ENCODE data around the gene FZD10.

The FZD10 gene

GRCh38 chr12:130179191-130179590 lies 16.9 kb downstream of the FZD10 start:
- DNase-seq (ENCODE audit: low read depth in 2 of 2) = no peak

DNA sequence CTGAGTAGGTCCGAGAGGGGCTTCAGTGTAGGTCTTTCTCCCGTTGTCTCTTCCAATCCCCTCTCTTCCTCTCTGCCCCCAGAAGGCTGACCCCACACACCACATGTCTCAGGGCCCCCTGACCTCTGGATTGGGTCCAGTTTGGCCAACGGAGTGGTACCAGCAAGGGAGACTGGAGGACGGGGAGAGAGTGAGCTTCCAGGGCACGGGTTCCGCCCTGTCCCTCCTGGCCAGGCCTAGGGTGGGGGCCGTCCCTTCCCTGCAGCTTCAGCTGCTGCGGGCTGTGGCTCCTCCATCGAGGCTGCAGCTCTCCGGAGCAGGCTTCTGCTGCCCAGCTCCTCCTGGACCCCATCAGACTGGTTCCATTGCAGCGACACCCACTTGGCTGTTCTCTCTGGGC lies 17.4 kb downstream of the FZD10 start:
- DNase-seq (ENCODE audit: low read depth in 2 of 2) = no peak

DNA sequence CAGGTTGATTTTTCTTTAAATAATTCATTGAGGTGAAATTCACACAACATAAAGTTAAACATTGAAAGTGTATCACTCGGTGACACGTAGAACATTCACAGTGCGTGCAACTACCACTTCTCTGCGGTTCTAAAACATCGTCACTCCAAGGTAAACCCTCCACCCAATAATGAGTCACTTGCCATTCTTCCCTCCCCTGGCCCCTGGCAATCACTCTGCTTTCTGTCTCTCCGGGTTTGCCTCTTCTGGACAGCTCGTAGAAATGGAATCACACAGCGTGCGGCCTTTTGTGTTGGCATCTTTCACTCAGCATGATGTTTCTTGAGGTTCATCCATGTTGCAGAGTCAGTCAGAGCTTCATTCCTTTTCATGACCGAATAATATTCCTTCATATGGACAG lies 18.9 kb downstream of the FZD10 start:
- DNase-seq (ENCODE audit: low read depth in 2 of 2) = no peak

DNA sequence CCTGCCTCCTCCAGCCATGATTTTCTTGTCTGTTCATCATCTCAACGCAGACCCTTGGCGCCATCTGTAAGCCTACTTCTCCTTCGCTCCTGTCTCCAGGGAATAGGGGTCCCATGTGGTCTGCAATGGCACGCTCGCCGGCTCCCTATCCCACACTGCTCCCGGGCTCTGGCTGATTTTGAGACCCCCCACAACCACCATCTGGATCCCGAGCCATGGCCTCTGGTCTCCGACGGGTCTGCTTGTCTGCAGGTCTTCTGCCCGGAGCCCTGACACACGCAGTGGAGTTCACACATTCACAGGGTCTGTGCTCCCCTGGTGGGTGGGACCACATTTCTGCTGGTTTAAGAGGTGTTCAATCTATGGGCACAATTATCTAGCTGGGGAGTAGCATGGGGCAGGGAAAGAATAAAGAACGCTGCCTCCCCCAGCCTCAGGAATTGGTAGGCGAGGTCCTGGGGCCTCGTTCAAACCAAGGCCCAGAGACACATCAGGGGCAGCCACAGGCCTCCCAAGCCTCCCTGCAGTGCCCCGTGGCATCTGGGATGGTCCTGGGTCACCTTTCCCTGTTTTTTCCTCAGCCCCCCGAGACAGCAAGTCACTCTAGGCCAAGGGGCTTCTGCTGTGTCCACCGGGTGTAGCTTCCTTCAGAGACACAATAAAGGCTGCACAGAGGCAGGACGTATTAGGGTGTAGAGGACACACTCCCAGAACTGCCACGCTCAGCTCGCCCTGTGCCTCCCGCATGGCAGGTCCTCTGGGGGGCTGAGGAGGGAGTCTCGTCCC lies 21.5 kb downstream of the FZD10 start:
- no peak for DNase-seq (ENCODE audit: low read depth in 2 of 2)

- no peak for DNase-seq (ENCODE audit: low read depth in 2 of 2)
Observed at GRCh38 chr12:130184404-130185090, 22.3 kb downstream of the FZD10 start.

- DNase-seq (ENCODE audit: low read depth in 2 of 2) = no peak
Observed at GRCh38 chr12:130185455-130186391, 23.5 kb downstream of the FZD10 start.

GRCh38 chr12:130186651-130187268 lies 24.5 kb downstream of the FZD10 start:
- DNase-seq (ENCODE audit: low read depth in 2 of 2) = no peak

- no peak for DNase-seq (ENCODE audit: low read depth in 2 of 2)
Observed at GRCh38 chr12:130192642-130193345, 30.5 kb downstream of the FZD10 start.

GRCh38 chr12:130194154-130194553 lies 31.9 kb downstream of the FZD10 start:
- DNase-seq (ENCODE audit: low read depth in 2 of 2) = no peak

GRCh38 chr12:130195369-130195768 lies 33.1 kb downstream of the FZD10 start:
- no peak for DNase-seq (ENCODE audit: low read depth in 2 of 2)

- no peak for DNase-seq (ENCODE audit: low read depth in 2 of 2)
Observed at GRCh38 chr12:130195776-130196175, 33.5 kb downstream of the FZD10 start.

DNA sequence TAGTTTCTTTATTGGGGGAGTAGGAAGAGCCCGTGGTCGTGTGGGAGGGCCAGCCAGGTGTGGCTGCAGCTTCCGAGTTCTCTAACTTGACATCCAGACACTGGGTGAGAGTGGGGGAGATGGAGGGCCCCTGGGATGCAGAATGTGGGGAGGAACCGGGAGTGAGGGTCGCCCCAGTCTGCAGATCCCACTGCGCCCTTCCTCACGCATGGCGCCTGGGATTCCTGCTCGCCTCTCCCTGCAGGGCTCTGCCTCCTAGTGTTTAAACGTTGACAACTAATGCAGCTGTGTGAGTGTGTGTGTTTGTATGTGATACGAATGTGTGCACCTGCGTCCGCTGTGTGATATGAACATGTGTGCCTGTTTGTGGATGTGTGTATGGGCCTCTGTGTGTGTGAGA lies 34.6 kb downstream of the FZD10 start:
- DNase-seq (ENCODE audit: low read depth in 2 of 2) = no peak

DNA sequence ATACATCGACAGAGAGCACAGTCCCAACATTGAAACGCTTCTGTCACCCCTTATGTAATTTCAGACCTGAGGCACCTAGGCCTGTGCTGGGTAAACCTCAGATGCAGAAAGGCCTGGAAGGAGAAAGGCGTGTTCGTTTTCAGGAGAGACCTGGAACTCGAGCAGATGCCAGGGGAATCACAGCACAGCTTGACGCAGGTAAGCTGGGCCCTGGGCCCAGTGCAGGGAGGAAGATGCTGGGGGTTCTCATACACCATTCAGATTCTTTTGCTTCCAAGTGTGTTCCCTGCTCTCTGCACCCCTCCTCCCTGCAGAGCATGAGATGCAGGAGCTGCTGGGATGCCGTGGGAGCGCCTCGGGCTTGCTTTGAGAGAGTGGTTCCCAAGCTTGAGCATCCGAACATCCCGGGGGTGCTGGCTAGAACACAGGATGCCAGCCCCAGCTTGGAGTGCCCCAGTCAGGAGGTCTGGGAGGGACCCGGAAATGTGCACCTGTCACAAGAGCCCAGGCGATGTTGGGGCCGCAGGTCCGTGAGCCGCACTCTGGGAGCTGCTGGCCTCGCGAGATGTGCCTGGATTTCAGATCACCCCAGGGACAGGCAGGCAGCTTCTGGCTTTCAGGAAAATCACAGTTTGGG lies 35.9 kb downstream of the FZD10 start:
- DNase-seq (ENCODE audit: low read depth in 2 of 2) = no peak

- no peak for DNase-seq (ENCODE audit: low read depth in 2 of 2)
Observed at GRCh38 chr12:130198663-130199060, 36.4 kb downstream of the FZD10 start.

GRCh38 chr12:130199581-130200390 lies 37.5 kb downstream of the FZD10 start:
- no peak for DNase-seq (ENCODE audit: low read depth in 2 of 2)

DNA sequence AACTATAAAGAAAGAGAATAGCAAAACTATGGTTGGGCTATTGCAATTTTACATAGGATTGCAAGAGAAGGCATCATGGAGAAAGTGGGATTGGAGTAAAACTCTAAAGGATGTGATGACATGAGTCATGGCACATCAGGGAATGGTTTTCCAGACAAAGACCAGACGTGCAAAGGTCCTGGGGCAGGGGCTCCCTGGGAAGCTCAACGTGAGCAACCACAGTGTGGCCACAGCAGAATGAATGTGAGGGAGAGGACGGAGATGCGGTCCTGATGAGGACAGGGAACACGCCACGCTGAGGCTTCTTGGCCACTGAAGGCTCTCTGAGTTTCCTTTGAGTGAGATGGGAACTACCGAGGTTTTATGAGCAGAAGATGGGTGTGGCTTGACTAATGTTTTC lies 38.2 kb downstream of the FZD10 start:
- DNase-seq (ENCODE audit: low read depth in 2 of 2) = no peak

- no peak for DNase-seq (ENCODE audit: low read depth in 2 of 2)
Observed at GRCh38 chr12:130201037-130201436, 38.8 kb downstream of the FZD10 start.

GRCh38 chr12:130202201-130202600 lies 39.9 kb downstream of the FZD10 start:
- DNase-seq (ENCODE audit: low read depth in 2 of 2) = no peak

GRCh38 chr12:130203151-130203550 lies 40.9 kb downstream of the FZD10 start:
- DNase-seq (ENCODE audit: low read depth in 2 of 2) = no peak

- no peak for DNase-seq (ENCODE audit: low read depth in 2 of 2)
Observed at GRCh38 chr12:130204541-130204953, 42.3 kb downstream of the FZD10 start.
